Caco-2 (cell line): ENCODE results near the gene ABCC3. TPM values are rescaled to one million over a fixed set of nuclear protein-coding genes. Genes with fewer than 3 reads are reported as not detected.

Experiments
- BruUV-seq: library from RNA; stranded (reverse); fragments of 400-500 nt; replicated peaks from 2 replicates; lab custom pipeline; 2021; lab: Mats Ljungman, UMichigan
- CTCF ChIA-PET: fragments of 300-600 bp; sonication (Branson Sonifier 250); formaldehyde crosslinking; loops from one replicate; lab custom pipeline; 2022; ENCODE audit warnings: antibody characterized with exemption; lab: Charles Lee
- POLR2A ChIA-PET: fragments of 300-600 bp; sonication (Branson Sonifier 250); formaldehyde crosslinking; loops from one replicate; lab custom pipeline; 2022; ENCODE audit warnings: antibody characterized with exemption; lab: Charles Lee
- DNase-seq, 2 experiments: peaks; one replicate each; pipeline versions ENCODE4 v3.0.0 to v3.0.0-alpha.2; 2020 to 2022
- H3K27me3 ChIP-seq: replicated peaks from 2 replicates; pipeline ENCODE4 v1.6.0; 2011; ENCODE audit warnings: low read length; ENCODE audit not compliant: control insufficient read depth, insufficient read depth
- H3K36me3 ChIP-seq: 2 replicates; pipeline ENCODE4 v1.5.1; 2011; ENCODE audit warnings: low read length; ENCODE audit not compliant: control insufficient read depth, insufficient read depth
- H3K4me1 ChIP-seq: fragments of 250-450 bp; sonication (Bioruptor Pico); 2 replicates; pipeline ENCODE4 v1.5.1; 2020; ENCODE audit warnings: mild to moderate bottlenecking
- H3K4me3 ChIP-seq: 2 replicates; pipeline ENCODE4 v1.5.1; 2011; ENCODE audit warnings: low read depth, mild to moderate bottlenecking, control low read depth, low read length
- H3K9me3 ChIP-seq: fragments of 250-450 bp; sonication (Bioruptor Pico); 2 replicates; pipeline ENCODE4 v1.5.1; 2020; ENCODE audit warnings: mild to moderate bottlenecking, moderate library complexity
- H3K27ac Mint-ChIP-seq: one replicate; pipeline ENCODE4 v1.8.0; 2022; ENCODE audit warnings: mixed read lengths; ENCODE audit not compliant: unreplicated experiment
- H3K27me3 Mint-ChIP-seq: one replicate; pipeline ENCODE4 v1.8.0; 2022; ENCODE audit warnings: mixed read lengths; ENCODE audit not compliant: insufficient read depth, unreplicated experiment
- H3K36me3 Mint-ChIP-seq: one replicate; pipeline ENCODE4 v1.8.0; 2022; ENCODE audit warnings: mild to moderate bottlenecking, mixed read lengths; ENCODE audit not compliant: insufficient read depth, unreplicated experiment
- H3K4me1 Mint-ChIP-seq: one replicate; pipeline ENCODE4 v1.8.0; 2022; ENCODE audit warnings: low read depth, mixed read lengths; ENCODE audit not compliant: unreplicated experiment
- H3K4me3 Mint-ChIP-seq: one replicate; pipeline ENCODE4 v1.8.0; 2022; ENCODE audit warnings: mild to moderate bottlenecking, moderate library complexity, mixed read lengths; ENCODE audit not compliant: unreplicated experiment
- H3K9me3 Mint-ChIP-seq: one replicate; pipeline ENCODE4 v1.8.0; 2022; ENCODE audit warnings: mixed read lengths; ENCODE audit not compliant: unreplicated experiment
- intact Hi-C: fragments of 100-400 bp; cut with micrococcal nuclease; formaldehyde crosslinking; loops from one replicate; pipeline ENCODE4 v1.10.0; 2022; ENCODE audit not compliant: unreplicated experiment
- total RNA-seq: library from RNA; stranded (reverse); gene quantifications from 2 replicates; pipeline ENCODE4 v1.2.3, GENCODE V29; 2022
- TF ChIP-seq, protein P1 (sequence below), 2 experiments: fragments of 200-600 bp in 1 of 2; IDR thresholded peaks; 1 replicate in 1 of 2; 2 replicates in 1 of 2; pipeline versions ENCODE4 v1.5.1 to v1.8.0; 2011 to 2022; ENCODE audit warnings: antibody characterized with exemption in 1 of 2, control low read depth in 1 of 2, inconsistent platforms in 1 of 2, low read depth in 1 of 2, low read length in 1 of 2, mild to moderate bottlenecking in 1 of 2, moderate library complexity in 1 of 2; ENCODE audit not compliant: insufficient read depth in 1 of 2, severe bottlenecking in 1 of 2, unreplicated experiment in 1 of 2

The ABCC3 gene
- total RNA-seq, 1 experiment from 2014 or later, result 45.6 TPM

DNA sequence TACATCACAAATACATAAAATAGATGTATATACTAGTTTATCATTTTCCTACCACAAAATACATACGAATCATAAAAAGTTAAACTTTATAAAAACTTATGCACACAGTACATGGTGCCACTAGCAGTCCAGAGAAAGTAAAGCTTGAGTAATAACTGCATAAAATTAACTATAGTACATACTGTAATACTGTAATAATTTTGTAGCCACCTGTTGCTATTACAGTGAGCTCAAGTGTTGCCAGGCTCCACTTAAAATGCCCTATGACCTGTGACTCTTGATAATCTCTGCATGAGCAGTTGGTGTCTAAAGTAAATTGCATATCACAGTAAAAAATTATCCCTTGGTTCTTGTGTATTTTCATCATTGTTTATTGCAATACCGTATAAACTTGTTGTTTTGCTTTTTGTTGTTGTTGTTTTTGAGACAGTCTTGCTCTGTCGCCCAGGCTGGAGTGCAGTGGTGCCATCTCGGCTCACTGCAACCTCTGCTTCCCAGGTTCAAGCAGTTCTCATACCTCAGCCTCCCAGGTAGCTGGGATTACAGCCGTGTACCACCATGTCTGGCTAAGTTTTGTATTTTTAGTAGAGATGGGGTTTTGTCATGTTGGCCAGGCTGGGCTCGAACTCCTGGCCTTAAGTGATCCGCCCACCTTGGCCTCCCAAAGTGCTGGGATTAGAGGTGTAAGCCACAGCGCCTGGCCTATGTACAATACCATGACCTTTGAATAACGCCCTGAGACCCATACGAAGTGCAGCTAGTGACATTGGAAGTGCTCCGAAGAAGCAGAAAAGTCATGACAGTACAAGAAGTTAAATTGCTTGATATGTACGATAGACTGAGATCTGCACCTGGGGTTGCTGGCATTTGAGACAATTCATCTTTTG, 91.3 kb downstream of the ABCC3 start:
- no peaks in the 10 kb centered on the region for H3K9me3 Mint-ChIP-seq
- peaks cover 60% of the 10 kb centered on the region for H3K36me3 Mint-ChIP-seq
- H3K27ac Mint-ChIP-seq, result peak overlapping the region; percentile 6
- TF ChIP-seq, protein P1, sequence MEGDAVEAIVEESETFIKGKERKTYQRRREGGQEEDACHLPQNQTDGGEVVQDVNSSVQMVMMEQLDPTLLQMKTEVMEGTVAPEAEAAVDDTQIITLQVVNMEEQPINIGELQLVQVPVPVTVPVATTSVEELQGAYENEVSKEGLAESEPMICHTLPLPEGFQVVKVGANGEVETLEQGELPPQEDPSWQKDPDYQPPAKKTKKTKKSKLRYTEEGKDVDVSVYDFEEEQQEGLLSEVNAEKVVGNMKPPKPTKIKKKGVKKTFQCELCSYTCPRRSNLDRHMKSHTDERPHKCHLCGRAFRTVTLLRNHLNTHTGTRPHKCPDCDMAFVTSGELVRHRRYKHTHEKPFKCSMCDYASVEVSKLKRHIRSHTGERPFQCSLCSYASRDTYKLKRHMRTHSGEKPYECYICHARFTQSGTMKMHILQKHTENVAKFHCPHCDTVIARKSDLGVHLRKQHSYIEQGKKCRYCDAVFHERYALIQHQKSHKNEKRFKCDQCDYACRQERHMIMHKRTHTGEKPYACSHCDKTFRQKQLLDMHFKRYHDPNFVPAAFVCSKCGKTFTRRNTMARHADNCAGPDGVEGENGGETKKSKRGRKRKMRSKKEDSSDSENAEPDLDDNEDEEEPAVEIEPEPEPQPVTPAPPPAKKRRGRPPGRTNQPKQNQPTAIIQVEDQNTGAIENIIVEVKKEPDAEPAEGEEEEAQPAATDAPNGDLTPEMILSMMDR (IDR thresholded peaks at IDR 0.05; ENCODE audit: insufficient read depth in 1 of 2, low read depth in 1 of 2, low read length in 1 of 2, severe bottlenecking in 1 of 2, unreplicated experiment in 1 of 2), result no peak
- Histone ChIP-seq H3K4me1 (peaks cover 44% of the 10 kb centered on the region), H3K4me3 (no peak overlapping the region), H3K27me3 (no peaks in the 10 kb centered on the region), H3K9me3 (no peaks in the 10 kb centered on the region), H3K36me3 (peaks cover 4% of the 10 kb centered on the region; the same call in 1 of the 2 replicates)
- H3K4me1 Mint-ChIP-seq, result peaks cover 25% of the 10 kb centered on the region
- POLR2A ChIA-PET, result no interaction called here
- H3K4me3 Mint-ChIP-seq, result no peak overlapping the region
- intact Hi-C loops, result no loop called here
- CTCF ChIA-PET, result interaction anchor here (0.5 to 1.0 kb wide), 3 partner anchors 35 to 42 kb away, joined by 3 to 4 read pairs (median 3); no protein-coding TSS in a partner anchor
- DNase-seq, result no peak
- H3K27me3 Mint-ChIP-seq, result no peaks in the 10 kb centered on the region
- no TSS peak for BruUV-seq

DNA sequence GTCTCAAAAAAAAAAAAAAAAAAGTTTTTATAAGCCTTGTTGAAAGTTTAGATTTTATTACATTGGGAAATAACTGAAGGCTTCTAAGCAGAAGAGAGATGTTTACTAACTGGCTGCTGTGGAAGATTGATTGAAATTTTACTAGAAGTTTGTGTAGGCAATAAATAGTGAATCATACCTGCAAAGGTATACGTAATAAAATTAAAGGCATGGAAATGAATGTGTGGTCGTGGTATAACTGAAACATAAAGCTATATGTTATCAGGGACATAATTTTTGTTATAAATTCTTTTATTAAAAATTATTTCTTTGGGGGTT, 93.4 kb downstream of the ABCC3 start:
- Mint-ChIP-seq H3K9me3 (no peaks in the 10 kb centered on the region), H3K4me1 (peaks cover 25% of the 10 kb centered on the region), H3K36me3 (peaks cover 57% of the 10 kb centered on the region), H3K27me3 (no peaks in the 10 kb centered on the region), H3K27ac (no peak overlapping the region), H3K4me3 (no peak overlapping the region)
- no peaks in the 10 kb centered on the region for H3K27me3 ChIP-seq
- H3K4me1 ChIP-seq, result peaks cover 31% of the 10 kb centered on the region
- ChIA-PET POLR2A (interaction anchor here (1.3 kb wide), 1 partner anchor 9 kb away, joined by 5 read pairs; the partner anchor contains the start of gene LUC7L3), CTCF (interaction anchor here (0.7 kb wide), 1 partner anchor 38 kb away, joined by 3 read pairs; no protein-coding TSS in a partner anchor)
- no peak for DNase-seq
- intact Hi-C loops, result no loop called here
- no peaks in the 10 kb centered on the region for H3K9me3 ChIP-seq
- TF ChIP-seq, protein P1 (IDR thresholded peaks at IDR 0.05; ENCODE audit: insufficient read depth in 1 of 2, low read depth in 1 of 2, low read length in 1 of 2, severe bottlenecking in 1 of 2, unreplicated experiment in 1 of 2), result no peak
- H3K36me3 ChIP-seq, result peaks cover 5% of the 10 kb centered on the region; the same call in 1 of the 2 replicates
- BruUV-seq, result no TSS peak
- no peak overlapping the region for H3K4me3 ChIP-seq

DNA sequence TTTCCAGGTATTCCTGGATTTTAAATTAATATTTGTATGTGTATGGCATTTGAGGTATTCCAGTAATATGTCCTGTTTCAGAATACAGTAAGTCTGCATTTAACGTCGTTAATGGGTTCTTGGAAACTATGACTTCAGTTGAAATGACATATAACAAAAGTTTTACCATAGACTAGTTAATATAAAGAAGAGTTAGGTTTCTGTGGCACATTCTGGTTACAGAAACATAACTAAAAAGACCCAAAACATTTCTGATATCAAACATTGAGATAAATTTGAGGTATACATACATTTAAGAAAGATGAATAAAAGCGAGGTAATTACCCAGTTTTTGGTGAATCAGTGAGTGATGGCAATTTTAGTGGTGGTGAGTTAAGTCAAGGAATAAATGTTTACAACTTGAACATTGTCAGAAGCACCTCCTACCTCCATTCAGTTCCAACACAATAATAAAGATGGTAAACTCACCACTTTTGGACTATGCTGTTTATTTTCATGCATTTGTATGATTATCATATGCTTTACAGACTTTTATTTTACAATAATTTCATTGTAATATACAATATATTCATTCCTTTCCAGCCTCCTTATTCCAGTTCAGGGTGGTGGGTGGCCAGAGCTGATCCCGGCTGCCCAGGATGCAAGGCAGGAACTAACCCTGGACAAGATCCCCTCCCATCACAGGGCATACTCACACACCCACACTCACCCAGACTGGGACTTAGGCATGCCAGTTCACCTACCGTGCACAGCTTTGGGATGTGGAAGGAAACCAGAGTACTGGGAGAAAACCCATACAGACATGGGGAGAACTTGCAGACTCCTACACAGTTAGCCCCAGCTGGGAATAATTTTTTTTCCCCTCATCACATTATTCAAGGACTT, 94.4 kb downstream of the ABCC3 start:
- H3K9me3 Mint-ChIP-seq, result no peaks in the 10 kb centered on the region
- no peak overlapping the region for H3K27ac Mint-ChIP-seq
- BruUV-seq, result no TSS peak

More for the DNA sequence above, 94.4 kb downstream of the ABCC3 start:
- intact Hi-C loops, result no loop called here
- Mint-ChIP-seq H3K27me3 (no peaks in the 10 kb centered on the region), H3K4me1 (peaks cover 25% of the 10 kb centered on the region), H3K4me3 (no peak overlapping the region), H3K36me3 (peaks cover 55% of the 10 kb centered on the region)
- POLR2A ChIA-PET, result no interaction called here
- TF ChIP-seq, protein P1 (IDR thresholded peaks at IDR 0.05; ENCODE audit: insufficient read depth in 1 of 2, low read depth in 1 of 2, low read length in 1 of 2, severe bottlenecking in 1 of 2, unreplicated experiment in 1 of 2), result no peak
- Histone ChIP-seq H3K9me3 (no peaks in the 10 kb centered on the region), H3K27me3 (no peaks in the 10 kb centered on the region), H3K4me1 (peaks cover 29% of the 10 kb centered on the region), H3K36me3 (peaks cover 4% of the 10 kb centered on the region; the same call in 1 of the 2 replicates), H3K4me3 (no peak overlapping the region)
- CTCF ChIA-PET, result no interaction called here
- DNase-seq, result no peak
